Left lung (tissue), 10 donors: ENCODE measurements around the gene ABCB11. TPM values are rescaled to one million over a fixed set of nuclear protein-coding genes. Genes with fewer than 3 reads are reported as not detected.
A peak's percentile ranks its signal among the peaks of the same experiment; 100 is the strongest.
"Not testable (repeated sequence)": the region's sequence is repeated elsewhere in the genome, so short reads cannot be mapped to it uniquely, and the experiment has no call there.

Experiments used
- ATAC-seq: fragments of 200-7000 bp; cut with Tn5 transposase; one replicate; pipeline ENCODE4 v1.9.1; 2020; ENCODE audit warnings: moderate library complexity
- DNase-seq, 4 donors: peaks; one replicate each; pipeline ENCODE4 v3.0.0-alpha.2; 2013 to 2020
- H3K27ac ChIP-seq, 2 donors: fragments of 200-600 bp; sonication (generic) in 1 of 2; one replicate each; pipeline versions ENCODE4 v1.5.0 to v1.8.0; 2020 to 2021
- H3K27me3 ChIP-seq, 2 donors: fragments of 200-600 bp; sonication (generic) in 1 of 2; one replicate each; pipeline versions ENCODE4 v1.5.0 to v1.8.0; 2020 to 2021
- H3K36me3 ChIP-seq, 2 donors: fragments of 200-600 bp; sonication (generic) in 1 of 2; one replicate each; pipeline versions ENCODE4 v1.5.0 to v1.8.0; 2020 to 2021
- H3K4me1 ChIP-seq, 2 donors: fragments of 200-600 bp; one replicate each; pipeline ENCODE4 v1.8.0; 2021
- H3K4me3 ChIP-seq, 2 donors: fragments of 200-600 bp; sonication (generic) in 1 of 2; one replicate each; pipeline versions ENCODE4 v1.5.0 to v1.8.0; 2020 to 2021; ENCODE audit warnings: mild to moderate bottlenecking in 1 of 2
- H3K9me3 ChIP-seq, 2 donors: fragments of 200-600 bp; sonication (generic) in 1 of 2; one replicate each; pipeline versions ENCODE4 v1.5.0 to v1.8.0; 2020 to 2021
- CTCF ChIP-seq, 2 donors: fragments of 200-600 bp; sonication (generic) in 1 of 2; IDR thresholded peaks; one replicate each; pipeline versions ENCODE4 v1.5.0 to v1.8.0; 2021; ENCODE audit warnings: antibody characterized with exemption in 2 of 2
- intact Hi-C, 2 donors: fragments of 100-400 bp; cut with DNase I; formaldehyde crosslinking; loops; one replicate each; pipeline versions ENCODE4 v1.11.2 to v1.14.2; 2022
- polyA plus RNA-seq, 6 donors: library from polyadenylated mRNA; unstranded; fragments of 120-200 nt; gene quantifications; one replicate each; pipeline ENCODE4 v1.2.1, GENCODE V29; 2013; ENCODE audit not compliant: insufficient read length in 6 of 6
- total RNA-seq, 2 donors: library from RNA; stranded (reverse); fragmentation: NEBNext Ultra II Directional; extraction: Animal tissue kit (Norgen Biotek cat#: 25700); gene quantifications; one replicate each; pipeline ENCODE4 v1.2.1, GENCODE V29; 2021
- donor health status: DM: no; HTN: yes; CAD: no.
- donor health status: DM: no; HTN: no; CAD: no.

ABCB11 gene
- total and polyA plus RNA-seq, 8 donors, result 0.02 to 0.23 (median 0.08) TPM; not detected in 1

- DNase-seq (no peak), ATAC-seq (peak; percentile 15)
- H3K36me3 ChIP-seq, result no peaks in the 10 kb centered on the region
- H3K4me1 ChIP-seq, result peaks cover 0 to 24% of the 10 kb centered on the region in 2 donors
- no peaks in the 10 kb centered on the region for H3K27me3 ChIP-seq
- peak overlapping the region in 1 of 2 donors; percentile 74 for H3K27ac ChIP-seq
- intact Hi-C loops, result no loop called here
- no peaks in the 10 kb centered on the region for H3K9me3 ChIP-seq
- H3K4me3 ChIP-seq, result no peak overlapping the region
- no peak for TF ChIP-seq CTCF (IDR thresholded peaks at IDR 0.05)
Observed at GRCh38 chr2:169066897-169067296, 35.8 kb upstream of the ABCB11 start.

- Histone ChIP-seq H3K27ac (peak overlapping the region in 1 of 2 donors; percentile 74), H3K4me1 (peaks cover 0 to 24% of the 10 kb centered on the region in 2 donors), H3K9me3 (no peaks in the 10 kb centered on the region), H3K36me3 (no peaks in the 10 kb centered on the region), H3K4me3 (no peak overlapping the region), H3K27me3 (no peaks in the 10 kb centered on the region)
- ATAC-seq, result no peak
- DNase-seq, result no peak
- no peak for TF ChIP-seq CTCF (IDR thresholded peaks at IDR 0.05)
- intact Hi-C loops, result no loop called here
Observed at GRCh38 chr2:169065864-169066517, 34.9 kb upstream of the ABCB11 start.

GRCh38 chr2:169065422-169065821, 34.3 kb upstream of the ABCB11 start:
- Histone ChIP-seq H3K4me1 (peaks cover 0 to 24% of the 10 kb centered on the region in 2 donors), H3K36me3 (no peaks in the 10 kb centered on the region), H3K27me3 (no peaks in the 10 kb centered on the region), H3K9me3 (no peaks in the 10 kb centered on the region), H3K4me3 (no peak overlapping the region), H3K27ac (no peak overlapping the region)
- no peak for TF ChIP-seq CTCF (IDR thresholded peaks at IDR 0.05)
- intact Hi-C loops, result no loop called here
- no peak for DNase-seq
- no peak for ATAC-seq

GRCh38 chr2:169064199-169064598, 33.1 kb upstream of the ABCB11 start:
- H3K27ac ChIP-seq, H3K9me3 ChIP-seq, H3K27me3 ChIP-seq, H3K36me3 ChIP-seq, intact Hi-C loops, ATAC-seq, DNase-seq, H3K4me3 ChIP-seq: not testable (repeated sequence)
- peaks cover 0 to 15% of the 10 kb centered on the region in 2 donors for H3K4me1 ChIP-seq

- peaks cover 0 to 42% of the 10 kb centered on the region in 2 donors for H3K9me3 ChIP-seq
- ATAC-seq, result not testable (repeated sequence)
Observed at GRCh38 chr2:169054575-169054974, 23.5 kb upstream of the ABCB11 start.

GRCh38 chr2:169050476-169051240, 19.5 kb upstream of the ABCB11 start:
- intact Hi-C loops, result no loop called here
- no peak for TF ChIP-seq CTCF (IDR thresholded peaks at IDR 0.05)
- no peaks in the 10 kb centered on the region for H3K4me1 ChIP-seq
- DNase-seq (no peak), ATAC-seq (no peak)
- peaks cover 0 to 21% of the 10 kb centered on the region in 2 donors for H3K9me3 ChIP-seq
- H3K36me3 ChIP-seq, result no peaks in the 10 kb centered on the region
- no peak overlapping the region for H3K4me3 ChIP-seq
- H3K27me3 ChIP-seq, result no peaks in the 10 kb centered on the region
- H3K27ac ChIP-seq, result no peak overlapping the region

More at GRCh38 chr2:169054575-169054974, 23.5 kb upstream of the ABCB11 start:
- intact Hi-C loops, H3K4me3 ChIP-seq, H3K27ac ChIP-seq, DNase-seq, H3K27me3 ChIP-seq, H3K36me3 ChIP-seq, H3K4me1 ChIP-seq: not testable (repeated sequence)
